ENCODE data around the gene MARVELD3. TPM values are rescaled to one million over a fixed set of nuclear protein-coding genes. Genes with fewer than 3 reads are reported as not detected.

MARVELD3 gene
- total RNA-seq, 1 donor from 2014 or later: not detected

- Histone ChIP-seq H3K4me1 (no peaks in the 10 kb centered on the region), H3K36me3 (peaks cover 44 to 76% of the 10 kb centered on the region in 2 donors), H3K4me3 (no peak overlapping the region), H3K27ac (no peak overlapping the region), H3K27me3 (no peaks in the 10 kb centered on the region), H3K9me3 (no peaks in the 10 kb centered on the region)
- DNase-seq (ENCODE audit: low spot score in 2 of 2): no peak
- intact Hi-C loops (cut with DNase I): no loop called here
- TF ChIP-seq, protein P1, sequence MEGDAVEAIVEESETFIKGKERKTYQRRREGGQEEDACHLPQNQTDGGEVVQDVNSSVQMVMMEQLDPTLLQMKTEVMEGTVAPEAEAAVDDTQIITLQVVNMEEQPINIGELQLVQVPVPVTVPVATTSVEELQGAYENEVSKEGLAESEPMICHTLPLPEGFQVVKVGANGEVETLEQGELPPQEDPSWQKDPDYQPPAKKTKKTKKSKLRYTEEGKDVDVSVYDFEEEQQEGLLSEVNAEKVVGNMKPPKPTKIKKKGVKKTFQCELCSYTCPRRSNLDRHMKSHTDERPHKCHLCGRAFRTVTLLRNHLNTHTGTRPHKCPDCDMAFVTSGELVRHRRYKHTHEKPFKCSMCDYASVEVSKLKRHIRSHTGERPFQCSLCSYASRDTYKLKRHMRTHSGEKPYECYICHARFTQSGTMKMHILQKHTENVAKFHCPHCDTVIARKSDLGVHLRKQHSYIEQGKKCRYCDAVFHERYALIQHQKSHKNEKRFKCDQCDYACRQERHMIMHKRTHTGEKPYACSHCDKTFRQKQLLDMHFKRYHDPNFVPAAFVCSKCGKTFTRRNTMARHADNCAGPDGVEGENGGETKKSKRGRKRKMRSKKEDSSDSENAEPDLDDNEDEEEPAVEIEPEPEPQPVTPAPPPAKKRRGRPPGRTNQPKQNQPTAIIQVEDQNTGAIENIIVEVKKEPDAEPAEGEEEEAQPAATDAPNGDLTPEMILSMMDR (IDR thresholded peaks at IDR 0.05): no peak
These were observed 32.8 kb downstream of the MARVELD3 start for GRCh38 chr16:71658771-71659170.

DNA sequence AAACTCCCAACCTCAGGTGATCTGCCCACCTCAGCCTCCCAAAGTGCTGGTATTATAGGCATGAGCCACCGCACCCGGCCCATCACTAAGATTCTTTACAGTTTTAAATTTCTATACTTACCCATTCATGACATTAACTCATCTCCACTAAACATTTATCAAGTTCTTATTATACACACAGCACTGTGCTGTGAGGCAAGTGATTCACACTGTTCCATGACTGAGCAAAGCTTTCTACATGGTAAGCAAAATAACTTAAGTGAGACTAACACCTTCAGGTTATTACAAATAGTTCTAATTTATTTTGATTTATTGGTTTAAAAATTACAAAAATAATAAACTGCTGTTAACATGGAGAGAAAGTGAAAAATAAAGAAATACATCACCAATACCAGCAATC, 33.5 kb downstream of the MARVELD3 start:
- DNase-seq (ENCODE audit: low spot score in 2 of 2): no peak
- Histone ChIP-seq H3K27me3 (no peaks in the 10 kb centered on the region), H3K27ac (no peak overlapping the region), H3K4me3 (no peak overlapping the region), H3K9me3 (no peaks in the 10 kb centered on the region), H3K36me3 (peaks cover 50 to 78% of the 10 kb centered on the region in 2 donors), H3K4me1 (no peaks in the 10 kb centered on the region)
- intact Hi-C loops (cut with DNase I): no loop called here
- TF ChIP-seq, protein P1 (IDR thresholded peaks at IDR 0.05): no peak

GRCh38 chr16:71666264-71666663, 40.3 kb downstream of the MARVELD3 start:
- TF ChIP-seq, protein P1 (IDR thresholded peaks at IDR 0.05): no peak
- H3K36me3 ChIP-seq: peaks cover 52 to 90% of the 10 kb centered on the region in 2 donors
- DNase-seq (ENCODE audit: low spot score in 2 of 2): no peak
- H3K27ac ChIP-seq: no peak overlapping the region
- no peaks in the 10 kb centered on the region for H3K4me1 ChIP-seq
- H3K4me3 ChIP-seq: no peak overlapping the region
- no peaks in the 10 kb centered on the region for H3K27me3 ChIP-seq
- intact Hi-C loops (cut with DNase I): no loop called here
- no peaks in the 10 kb centered on the region for H3K9me3 ChIP-seq

- Histone ChIP-seq H3K4me1 (no peaks in the 10 kb centered on the region), H3K9me3 (no peaks in the 10 kb centered on the region), H3K27me3 (no peaks in the 10 kb centered on the region), H3K27ac (no peak overlapping the region), H3K4me3 (no peak overlapping the region), H3K36me3 (peaks cover 52 to 92% of the 10 kb centered on the region in 2 donors)
- TF ChIP-seq, protein P1 (IDR thresholded peaks at IDR 0.05): no peak
- intact Hi-C loops (cut with DNase I): no loop called here
- DNase-seq (ENCODE audit: low spot score in 2 of 2): no peak
These were observed 41.1 kb downstream of the MARVELD3 start for GRCh38 chr16:71666928-71667707.

DNA sequence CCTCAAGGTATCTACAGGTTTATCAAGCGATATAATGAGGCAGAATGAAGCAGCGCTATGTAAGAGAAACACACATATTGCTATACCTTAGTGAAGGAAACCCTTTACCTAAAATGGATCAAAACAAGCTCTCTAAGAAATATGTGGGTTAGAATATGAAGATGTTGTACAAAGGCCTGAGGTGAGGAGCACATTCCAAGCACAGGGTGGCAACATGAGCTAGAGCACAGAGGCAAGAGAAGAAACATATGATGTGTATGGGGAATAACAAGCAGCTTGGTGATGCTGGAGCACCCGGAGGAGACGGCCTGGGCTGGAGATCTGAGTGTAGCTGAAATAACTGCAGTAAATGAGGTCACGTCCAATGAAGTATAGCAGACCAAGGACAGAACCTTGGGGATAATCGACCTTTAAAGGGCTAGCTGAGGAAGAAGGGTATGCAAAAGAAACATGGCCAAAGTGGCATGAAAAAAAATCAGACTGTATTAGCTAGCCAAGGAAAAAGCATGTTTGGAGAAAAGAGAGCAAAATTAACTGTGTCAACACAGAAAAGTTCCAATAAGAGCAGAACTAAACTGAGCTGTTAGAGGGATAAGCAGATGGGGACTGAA, 44.0 kb downstream of the MARVELD3 start:
- intact Hi-C loops (cut with DNase I): no loop called here
- Histone ChIP-seq H3K36me3 (peaks cover 40 to 85% of the 10 kb centered on the region in 2 donors), H3K4me1 (no peaks in the 10 kb centered on the region), H3K27me3 (no peaks in the 10 kb centered on the region), H3K4me3 (no peak overlapping the region), H3K9me3 (no peaks in the 10 kb centered on the region), H3K27ac (no peak overlapping the region)
- DNase-seq (ENCODE audit: low spot score in 2 of 2): no peak
- TF ChIP-seq, protein P1 (IDR thresholded peaks at IDR 0.05): no peak
